ENCODE measurements around the gene PDLIM7.

The PDLIM7 gene

DNA sequence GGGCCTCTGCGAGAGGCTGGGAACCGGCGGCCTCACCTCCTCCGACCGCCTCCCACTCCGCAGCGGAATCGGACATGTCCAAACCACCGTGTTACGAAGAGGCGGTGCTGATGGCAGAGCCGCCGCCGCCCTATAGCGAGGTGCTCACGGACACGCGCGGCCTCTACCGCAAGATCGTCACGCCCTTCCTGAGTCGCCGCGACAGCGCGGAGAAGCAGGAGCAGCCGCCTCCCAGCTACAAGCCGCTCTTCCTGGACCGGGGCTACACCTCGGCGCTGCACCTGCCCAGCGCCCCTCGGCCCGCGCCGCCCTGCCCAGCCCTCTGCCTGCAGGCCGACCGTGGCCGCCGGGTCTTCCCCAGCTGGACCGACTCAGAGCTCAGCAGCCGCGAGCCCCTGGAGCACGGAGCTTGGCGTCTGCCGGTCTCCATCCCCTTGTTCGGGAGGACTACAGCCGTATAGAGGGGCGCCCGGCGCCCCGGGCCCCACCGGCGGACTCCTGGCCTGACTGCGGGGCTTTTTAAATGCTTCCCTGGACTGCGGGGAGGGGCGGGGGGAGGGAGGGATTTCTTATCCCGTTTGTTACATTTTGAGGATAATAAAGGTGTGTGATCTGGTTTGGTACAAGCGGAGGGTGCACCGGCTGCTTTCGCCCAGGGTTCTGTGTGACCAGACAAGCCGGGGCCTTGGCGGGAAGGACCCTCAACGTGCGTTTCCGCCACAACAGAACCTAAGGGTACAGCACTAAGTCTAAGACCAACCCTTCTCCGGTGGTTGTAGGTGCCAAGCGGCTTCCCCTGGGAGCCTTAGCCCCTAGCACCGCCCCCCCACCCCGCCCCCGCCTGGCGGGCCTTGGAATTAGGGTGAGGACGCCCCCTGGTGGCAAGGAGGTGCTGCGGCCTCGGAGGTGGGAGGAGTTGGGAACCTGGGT is 41.5 kb downstream of the PDLIM7 start:
- DNase-seq (ENCODE audit: low read depth in 2 of 2) = peak; percentile 86 to 87

- DNase-seq (ENCODE audit: low read depth in 2 of 2) = peak; percentile 85 to 89
Observed at GRCh38 chr5:177455036-177455660, 42.3 kb downstream of the PDLIM7 start.

DNA sequence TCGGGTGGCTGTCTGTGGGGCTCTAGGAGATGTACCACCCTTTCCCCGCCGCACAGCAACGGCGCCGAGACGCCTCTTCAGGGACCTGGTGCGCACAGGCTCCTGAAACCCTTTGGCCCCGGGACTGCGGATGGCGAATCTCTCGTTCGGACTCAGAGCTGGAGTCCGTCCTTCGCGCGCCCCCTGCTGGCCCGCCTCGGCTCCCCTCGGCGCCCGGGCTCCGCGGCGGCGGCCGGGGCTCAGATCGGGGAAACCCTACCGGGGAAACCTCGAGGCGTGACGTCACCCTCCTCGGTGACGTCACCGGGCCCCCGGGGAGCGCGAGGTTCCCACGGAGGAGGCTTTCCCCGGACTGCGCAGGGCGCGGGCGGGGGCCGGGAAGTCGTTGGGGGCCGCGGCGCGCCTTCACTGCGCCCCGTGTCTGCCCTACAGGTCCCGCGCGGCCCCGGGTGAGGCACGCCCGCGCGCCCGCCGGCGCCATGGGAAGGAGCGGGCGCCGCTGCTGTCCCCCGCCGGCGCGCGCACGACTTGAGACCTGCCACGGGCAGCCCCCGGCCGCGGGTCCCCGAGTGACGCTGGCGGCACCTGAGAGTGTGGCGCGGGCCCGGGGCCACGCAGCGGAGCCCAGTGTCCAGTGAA is 42.9 kb downstream of the PDLIM7 start:
- peak; percentile 83 to 91 for DNase-seq (ENCODE audit: low read depth in 2 of 2)

- no peak for DNase-seq (ENCODE audit: low read depth in 2 of 2)
Observed at GRCh38 chr5:177453852-177454396, 43.5 kb downstream of the PDLIM7 start.

DNA sequence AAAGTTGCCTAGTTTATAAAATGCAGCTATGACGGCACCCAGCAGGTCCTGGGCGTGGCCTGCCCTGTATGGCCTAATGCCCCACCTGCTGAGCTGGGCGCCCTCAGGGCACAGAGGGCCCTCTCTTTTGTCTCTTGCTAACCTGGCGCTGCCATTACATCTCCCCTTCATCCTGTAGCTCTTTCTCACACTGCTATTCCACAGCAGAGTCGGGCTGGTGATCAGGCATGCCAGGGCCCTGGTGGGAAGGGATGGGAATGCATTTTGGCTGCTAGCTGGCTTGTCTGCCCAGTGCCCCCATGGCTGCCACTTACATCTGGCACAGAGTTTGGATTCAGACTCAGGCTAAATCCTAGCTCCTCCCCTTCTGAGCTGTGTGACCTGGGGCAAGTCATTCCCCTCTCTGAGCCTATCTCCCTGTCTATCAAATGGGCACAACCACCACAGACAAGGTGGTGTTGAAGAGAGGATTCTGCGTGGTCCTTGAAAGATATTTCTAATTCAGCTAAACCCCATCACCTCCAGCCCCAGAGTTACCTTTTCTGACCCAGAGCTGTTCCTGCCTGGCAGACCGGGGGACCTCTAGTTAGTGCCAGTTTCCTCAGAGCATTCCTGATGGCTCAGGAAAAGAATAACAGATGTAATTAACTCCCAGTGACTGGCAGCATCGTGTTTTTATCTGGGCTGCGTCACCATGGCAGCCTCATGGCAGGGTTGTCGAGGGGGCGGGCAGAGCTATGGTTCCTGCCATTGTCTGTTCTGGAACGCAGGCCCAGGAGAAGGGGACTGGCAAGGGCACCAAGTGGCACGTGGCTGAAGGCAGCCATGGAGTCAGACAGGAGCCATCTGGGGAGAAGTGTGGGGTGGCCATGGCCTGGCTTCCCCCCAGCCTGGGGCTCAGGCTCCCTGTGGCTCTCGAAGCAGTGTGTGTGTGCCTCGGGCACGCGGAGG is 44.4 kb downstream of the PDLIM7 start:
- DNase-seq (ENCODE audit: low read depth in 2 of 2) = no peak

DNA sequence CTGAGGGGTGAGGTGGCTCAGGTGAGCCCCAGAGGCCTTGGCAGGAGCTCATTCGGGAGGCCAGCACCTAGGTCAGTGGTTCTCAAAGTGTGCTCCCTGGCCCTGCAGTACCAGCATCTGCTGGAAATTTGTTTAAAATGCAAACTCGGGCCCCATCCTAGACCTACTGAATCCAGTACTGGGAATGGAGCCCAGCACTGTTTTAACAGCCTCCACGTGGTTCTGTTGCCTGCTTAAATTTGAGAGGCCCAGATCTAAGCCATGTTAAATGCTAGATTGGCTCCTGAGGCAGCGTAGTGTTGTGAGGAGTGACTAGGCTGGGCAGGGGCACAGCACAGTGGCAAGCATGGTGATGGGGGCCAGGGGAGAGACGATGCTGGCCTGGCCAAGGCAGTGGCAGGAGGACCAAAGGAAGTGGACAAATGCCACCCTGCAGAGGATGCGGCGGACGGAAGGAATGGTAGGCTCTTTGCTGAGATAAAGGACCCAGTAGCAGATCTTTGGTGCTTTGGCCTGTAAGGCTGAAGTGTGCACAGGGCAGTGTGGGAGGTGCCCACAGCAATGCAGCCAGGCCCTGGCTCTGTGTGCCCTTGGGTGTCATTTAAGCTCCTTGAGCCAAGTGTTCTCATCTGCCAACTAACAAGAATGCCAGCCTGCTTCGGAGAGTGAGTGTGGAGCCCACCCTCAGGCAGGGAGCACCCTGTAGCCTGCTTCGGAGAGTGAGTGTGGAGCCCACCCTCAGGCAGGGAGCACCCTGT is 46.6 kb downstream of the PDLIM7 start:
- no peak for DNase-seq (ENCODE audit: low read depth in 2 of 2)

- DNase-seq (ENCODE audit: low read depth in 2 of 2) = no peak
Observed at GRCh38 chr5:177449140-177450061, 48.0 kb downstream of the PDLIM7 start.

GRCh38 chr5:177448244-177448950 is 49.0 kb downstream of the PDLIM7 start:
- DNase-seq (ENCODE audit: low read depth in 2 of 2) = no peak

DNA sequence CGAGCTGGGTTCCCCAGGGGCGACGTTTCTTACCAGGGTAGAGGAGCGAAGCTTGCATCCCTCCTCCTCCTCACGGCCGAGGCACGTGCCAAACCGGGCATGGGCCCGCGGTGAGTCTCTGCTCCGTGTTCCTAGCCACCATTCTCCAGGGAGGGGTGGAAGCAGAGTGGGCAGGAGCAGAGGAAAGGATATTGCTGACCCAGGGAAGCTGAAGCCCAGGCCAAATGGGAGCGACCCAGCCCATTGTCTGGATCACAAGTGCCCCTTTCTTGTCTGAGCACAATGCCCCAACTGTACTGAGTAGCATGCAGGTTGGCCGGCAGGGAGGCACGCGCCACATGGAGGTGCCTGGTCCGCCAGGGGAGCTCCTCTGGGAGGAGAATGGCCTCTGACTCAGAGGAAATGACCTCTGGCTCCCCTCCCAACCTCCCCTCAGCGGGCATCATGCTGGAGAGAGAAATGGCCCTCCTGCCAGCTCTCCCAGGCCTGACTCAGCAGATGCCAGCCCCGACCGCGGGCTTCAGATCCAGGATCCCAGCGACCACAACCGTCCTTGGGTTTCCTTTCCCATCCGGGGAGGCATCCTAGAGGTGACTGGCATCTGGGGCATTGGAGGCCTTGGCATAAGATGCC is 49.7 kb downstream of the PDLIM7 start:
- no peak for DNase-seq (ENCODE audit: low read depth in 2 of 2)

DNA sequence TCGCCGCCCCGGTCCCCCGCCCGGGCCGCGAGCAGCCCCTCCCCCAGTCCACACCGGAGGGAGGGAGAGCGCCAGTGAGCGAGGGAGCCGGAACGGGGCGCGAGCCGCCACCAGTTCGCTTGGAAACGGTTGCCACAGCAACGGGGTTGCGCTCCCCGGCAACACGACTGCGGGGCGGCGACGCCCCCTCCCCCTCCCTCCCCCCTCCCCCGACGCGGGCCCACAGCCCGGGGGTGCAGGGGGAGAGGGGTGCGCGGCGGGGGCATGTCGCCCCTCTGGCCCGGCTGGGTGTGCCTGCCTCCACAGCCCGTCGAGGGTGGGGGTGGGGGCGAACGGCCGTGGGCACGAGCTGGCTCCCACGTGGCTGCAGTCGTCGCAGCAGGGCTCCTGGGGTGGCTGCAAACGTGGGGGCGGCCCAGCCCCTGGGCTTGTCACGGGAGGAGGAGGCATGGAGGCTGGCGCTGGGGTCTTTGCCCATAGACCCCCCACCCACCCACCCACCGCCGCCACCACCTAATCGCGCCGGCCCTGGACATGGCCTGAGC is 50.3 kb downstream of the PDLIM7 start:
- peak in 1 of 2 donors; percentile 64 for DNase-seq (ENCODE audit: low read depth in 2 of 2)

DNA sequence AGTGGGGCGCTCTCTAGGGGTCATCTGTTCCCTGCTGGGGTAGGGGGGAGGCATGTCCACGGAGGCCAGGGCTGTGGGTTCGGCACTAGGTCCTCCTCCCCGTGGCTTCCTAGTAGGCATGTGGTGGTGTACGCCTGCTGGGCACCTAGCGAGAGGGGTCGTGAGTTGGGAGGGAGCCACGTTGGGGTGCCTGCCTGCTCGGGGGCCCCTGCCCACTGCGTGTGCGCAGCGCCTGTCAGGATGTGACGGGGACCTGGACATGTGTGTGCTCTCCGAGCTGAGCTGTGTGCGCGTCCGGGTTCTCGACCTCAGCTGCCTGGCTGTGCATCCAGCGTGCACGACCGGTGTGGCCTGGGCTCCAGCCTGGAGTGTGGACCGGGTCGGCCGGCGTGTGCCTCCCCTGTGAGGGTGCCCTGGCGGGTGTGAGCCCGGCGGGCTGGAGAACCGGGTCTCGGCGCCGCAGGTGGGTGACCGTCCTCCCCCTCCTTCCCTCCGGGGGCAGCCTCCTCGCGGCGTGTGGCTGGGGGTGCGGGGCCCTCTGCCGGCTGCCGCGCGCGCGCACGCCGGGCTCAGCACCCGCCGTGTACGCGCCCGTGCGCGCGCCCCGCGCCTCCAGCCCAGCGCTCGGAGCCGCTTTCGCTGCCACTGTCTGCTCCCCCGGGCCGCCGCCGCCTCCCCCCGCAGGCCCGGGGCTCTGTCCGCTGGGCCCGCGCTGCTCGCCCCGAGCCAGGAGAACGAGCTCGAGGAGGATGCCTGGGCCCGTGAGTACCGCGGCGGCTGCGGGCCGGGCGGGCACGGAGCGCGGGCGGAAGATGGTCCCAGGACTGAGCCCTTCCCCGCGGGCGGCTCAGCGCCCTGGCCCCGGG is 51.0 kb downstream of the PDLIM7 start, which contains the start of gene PRR7:
TSS of gene PRR7 (plus strand) at position 615 of the 866 bp plus-strand sequence. CDS start 8,254 bp downstream, outside the sequence.
- DNase-seq (ENCODE audit: low read depth in 2 of 2) = peak; percentile 26 to 77

GRCh38 chr5:177445917-177446199 is 51.5 kb downstream of the PDLIM7 start:
- DNase-seq (ENCODE audit: low read depth in 2 of 2) = no peak

DNA sequence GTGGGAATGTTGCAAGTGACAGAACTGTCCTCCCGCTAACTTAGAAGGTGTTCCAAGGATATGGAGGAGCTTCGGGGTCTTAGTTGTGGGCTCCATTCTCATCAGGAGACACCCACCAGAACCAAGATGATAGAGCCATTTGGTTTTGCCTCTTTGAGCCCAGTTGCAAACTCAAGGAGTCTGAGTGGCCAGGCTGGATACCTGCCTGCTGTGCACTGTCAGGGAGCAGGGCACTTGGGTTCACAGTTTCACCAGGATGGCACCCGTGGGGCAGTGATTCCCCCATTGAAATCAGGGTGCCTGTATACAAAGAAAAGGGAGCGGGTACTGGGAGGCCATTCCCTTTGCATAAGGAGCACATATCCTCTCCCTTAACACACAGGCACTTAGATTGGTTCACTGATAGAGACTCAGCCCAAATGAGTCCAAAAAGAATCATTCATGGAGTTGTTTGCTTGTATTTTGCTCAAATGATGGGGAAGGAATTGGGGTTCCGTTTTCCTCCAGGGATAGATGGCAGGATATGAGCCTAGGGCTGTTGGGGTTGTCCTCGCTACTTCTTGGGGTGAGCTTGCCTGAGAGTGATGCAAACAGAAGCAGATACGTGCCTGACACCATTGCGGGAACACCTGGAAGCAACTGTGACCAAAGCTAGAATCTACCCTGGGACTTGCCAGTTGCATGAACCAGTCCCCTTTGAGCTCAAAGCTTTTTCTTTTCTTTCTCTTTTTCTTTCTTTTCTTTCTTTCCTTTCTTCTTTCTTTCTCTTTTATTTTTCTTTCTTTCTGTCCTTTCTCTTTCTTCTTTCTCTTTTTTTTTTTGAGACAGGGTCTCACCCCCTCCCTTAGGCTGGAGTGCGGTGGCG is 52.1 kb downstream of the PDLIM7 start:
- DNase-seq (ENCODE audit: low read depth in 2 of 2) = no peak

GRCh38 chr5:177444106-177445051 is 53.0 kb downstream of the PDLIM7 start:
- no peak for DNase-seq (ENCODE audit: low read depth in 2 of 2)

All from stimulated activated CD8-positive, alpha-beta memory T cell treated with anti-CD3 and anti-CD28 coated beads, Interleukin-7, amount 100 ng/mL, for 4 hours (primary cell).